NK-92 (cell line): ENCODE measurements around the gene TLK1.

Experiments used
- DNase-seq: peaks from one replicate; lab custom pipeline; 2025; ENCODE audit not compliant: unreplicated experiment; lab: John Stamatoyannopoulos, UW

TLK1 gene

DNA sequence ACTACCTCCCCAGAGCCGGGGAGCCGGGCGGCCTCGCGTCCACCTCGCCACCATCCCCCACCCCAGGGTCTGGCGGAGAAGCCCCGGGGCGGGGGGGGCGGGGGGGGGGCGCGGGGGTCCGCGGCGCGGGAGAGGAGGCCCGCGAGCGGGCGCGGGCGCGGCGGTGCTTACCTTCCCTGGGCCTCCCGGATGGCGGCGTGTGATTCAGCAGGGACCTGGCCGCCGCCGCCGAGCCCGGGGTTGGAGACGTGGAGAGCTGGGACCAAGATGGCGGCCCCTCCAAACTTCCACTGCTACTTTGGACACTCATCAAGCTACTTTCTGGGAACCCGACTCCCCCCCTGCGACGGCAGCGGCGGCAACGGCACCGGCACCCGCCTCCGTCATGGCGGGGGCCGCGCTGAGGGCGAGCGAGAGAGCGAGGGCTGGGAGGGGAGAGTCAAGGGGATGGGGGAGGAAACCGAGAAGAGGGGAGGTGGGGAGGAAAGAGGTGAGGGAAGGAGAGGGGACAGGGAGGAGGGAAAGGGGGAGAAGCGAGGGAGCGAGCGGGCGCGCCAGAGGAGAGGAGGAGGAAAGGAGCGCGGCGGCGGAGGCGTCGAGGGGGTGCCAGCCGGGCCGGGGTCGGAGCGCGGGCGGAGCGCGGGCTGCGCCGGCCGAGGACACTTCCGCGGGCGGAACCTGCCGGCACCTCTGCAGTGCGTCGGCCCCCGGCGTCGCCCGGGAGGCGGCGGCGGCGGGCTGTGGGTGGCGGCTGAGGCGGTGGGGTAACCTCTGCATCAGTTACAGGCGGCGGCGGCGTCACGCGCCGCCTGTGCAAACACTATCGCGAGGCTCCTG is at the start of gene TLK1:
Gene TLK1, minus strand, starts transcription at position 775 of the 837 bp plus-strand sequence. Its CDS starts 465 bp downstream, at position 310.
- DNase-seq, result no peak

DNA sequence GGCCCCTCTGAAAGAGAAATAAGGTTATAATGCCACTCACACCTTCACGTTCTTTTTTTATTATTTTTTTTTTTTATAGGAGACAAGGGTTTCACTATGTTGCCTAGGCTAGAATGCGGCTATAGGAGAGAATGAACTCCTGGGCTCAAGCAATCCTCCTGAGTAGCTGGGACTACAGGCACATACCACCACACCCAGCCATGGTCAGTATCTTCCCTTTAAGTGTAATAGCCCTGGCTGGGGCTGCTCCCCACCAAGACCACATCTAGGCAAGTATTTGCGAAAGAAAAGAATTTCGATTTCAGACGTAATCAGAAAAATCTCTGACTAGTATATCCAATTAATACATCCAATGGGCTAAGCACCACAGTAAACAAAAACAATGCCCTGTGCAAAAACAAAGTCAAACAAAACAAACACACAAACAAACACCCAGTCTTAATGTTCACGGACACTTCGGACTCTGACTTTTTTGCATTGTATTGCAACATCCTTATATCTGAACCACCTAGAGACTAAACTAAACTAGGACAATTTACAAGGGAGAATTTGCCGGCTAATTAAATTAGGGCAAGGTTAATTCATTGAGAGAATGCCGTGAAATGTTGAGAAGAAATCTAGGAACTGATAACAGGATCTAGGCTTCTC is 49.6 kb upstream of the TLK1 start:
- no peak for DNase-seq

- DNase-seq, result no peak
Measured at GRCh38 chr2:171208657-171209056, 48.0 kb upstream of the TLK1 start.

- no peak for DNase-seq
Measured at GRCh38 chr2:171206422-171207115, 45.9 kb upstream of the TLK1 start.

- DNase-seq, result no peak
Measured at GRCh38 chr2:171205551-171205950, 44.9 kb upstream of the TLK1 start.

- DNase-seq, result no peak
Measured at GRCh38 chr2:171201767-171202166, 41.1 kb upstream of the TLK1 start.

DNA sequence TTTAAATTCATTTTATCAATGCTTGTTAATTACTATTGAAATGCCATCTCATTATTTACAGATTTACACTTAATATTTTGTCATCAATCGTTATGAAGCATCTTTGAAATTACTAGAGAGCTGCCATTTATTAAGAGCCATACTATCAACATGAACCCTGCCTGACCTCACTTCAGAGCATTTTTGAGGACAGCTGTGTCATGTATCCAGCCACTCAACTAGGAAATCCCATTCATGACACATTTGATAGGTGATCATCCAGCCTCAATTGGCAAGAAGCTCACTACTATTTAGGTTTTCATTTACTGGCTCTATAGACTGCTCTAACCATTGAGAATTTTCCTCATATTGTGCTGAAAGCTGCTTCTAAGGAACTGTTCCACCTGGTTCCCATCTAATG is 40.6 kb upstream of the TLK1 start:
- DNase-seq, result no peak

GRCh38 chr2:171200469-171200868 is 39.8 kb upstream of the TLK1 start:
- no peak for DNase-seq

- no peak for DNase-seq
Measured at GRCh38 chr2:171191021-171191420, 30.3 kb upstream of the TLK1 start.

DNA sequence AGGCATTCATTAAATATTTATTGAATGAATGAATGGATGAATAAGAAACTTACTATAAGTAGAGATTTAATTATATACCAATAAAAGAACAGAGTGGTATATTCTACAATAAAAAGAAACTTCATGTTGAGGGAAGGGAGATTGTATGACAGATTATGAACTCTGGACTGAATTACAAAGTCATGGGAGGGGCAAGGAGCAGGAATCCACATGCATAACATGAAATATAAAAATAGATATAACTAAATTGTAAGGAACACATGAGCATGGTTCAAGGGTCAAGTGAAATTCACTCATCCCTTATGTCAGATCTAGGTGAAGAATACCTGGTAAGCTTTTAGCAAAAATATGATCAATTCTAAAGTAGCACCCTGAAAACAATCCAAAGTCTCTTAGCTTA is 27.1 kb upstream of the TLK1 start:
- DNase-seq, result no peak

DNA sequence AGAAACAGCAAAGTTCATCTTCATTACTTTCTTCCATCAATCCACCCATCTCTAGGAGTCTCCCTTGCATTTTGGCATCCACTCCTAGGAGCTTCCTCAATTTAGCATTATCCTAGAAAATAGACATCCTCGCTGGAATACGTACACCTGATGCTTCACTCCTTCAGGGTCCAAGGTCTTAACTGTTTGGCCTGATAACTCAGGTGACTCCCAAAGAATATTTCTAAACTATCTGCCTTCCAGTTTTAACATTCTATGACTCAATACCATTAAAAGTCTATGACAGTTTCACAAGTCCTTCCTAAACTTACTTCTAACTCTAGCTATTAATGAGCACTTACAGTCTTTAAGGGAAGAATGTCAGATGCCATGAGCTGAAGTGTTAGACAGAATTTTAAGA is 26.5 kb upstream of the TLK1 start:
- no peak for DNase-seq

DNA sequence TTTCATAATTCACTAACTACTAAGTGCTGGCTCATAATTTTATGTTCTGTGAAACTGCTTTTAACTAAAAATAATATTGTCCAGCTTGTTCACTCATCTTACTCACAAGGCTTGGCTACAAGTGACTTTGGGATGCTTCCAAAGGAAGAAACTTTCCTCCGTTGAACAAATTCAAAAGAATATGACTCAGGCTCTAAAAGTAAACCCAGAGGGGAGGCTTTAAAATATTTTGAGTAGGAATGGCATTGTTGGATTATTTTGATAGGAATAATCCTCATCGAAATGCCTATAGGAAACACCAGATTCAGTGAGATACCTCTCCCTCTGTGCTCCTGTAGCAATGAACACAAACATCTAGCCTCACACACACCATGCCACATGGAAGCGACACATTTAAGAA is 25.2 kb upstream of the TLK1 start:
- DNase-seq, result no peak

- no peak for DNase-seq
Measured at GRCh38 chr2:171185165-171185818, 24.6 kb upstream of the TLK1 start.

- DNase-seq, result no peak
Measured at GRCh38 chr2:171181064-171182049, 20.7 kb upstream of the TLK1 start.

DNA sequence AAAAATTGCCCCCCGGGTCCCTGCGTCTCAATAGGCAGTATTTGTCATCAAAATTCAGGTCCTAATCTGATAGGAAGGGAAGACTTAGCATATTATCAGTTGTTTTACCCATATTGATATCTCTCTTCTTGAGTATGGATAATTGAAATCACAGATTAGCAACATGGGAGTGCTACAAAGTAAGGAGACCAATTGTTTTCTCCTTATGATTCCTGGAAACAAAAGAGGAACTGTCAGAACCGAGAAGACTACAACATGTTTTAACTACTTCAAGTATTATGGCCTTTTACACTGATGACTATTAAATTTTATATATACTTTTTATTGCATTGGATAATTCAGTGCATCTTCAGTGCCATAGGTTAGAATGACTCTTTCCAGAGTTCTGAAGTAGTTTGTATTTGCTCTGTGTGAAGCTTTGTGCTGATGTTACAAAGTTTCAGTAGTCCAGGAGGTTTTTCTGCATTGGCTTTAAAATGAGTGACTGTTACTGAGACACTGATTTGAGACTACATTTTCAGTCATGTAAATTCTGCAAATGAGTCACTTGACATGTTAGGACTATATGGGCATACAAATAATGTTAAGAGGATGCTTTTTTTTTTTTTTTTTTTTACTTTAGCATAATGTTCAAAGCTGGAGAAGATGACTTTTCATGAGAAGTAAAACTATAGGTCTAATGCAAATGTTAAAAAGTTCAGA is 19.7 kb upstream of the TLK1 start:
- DNase-seq, result no peak

DNA sequence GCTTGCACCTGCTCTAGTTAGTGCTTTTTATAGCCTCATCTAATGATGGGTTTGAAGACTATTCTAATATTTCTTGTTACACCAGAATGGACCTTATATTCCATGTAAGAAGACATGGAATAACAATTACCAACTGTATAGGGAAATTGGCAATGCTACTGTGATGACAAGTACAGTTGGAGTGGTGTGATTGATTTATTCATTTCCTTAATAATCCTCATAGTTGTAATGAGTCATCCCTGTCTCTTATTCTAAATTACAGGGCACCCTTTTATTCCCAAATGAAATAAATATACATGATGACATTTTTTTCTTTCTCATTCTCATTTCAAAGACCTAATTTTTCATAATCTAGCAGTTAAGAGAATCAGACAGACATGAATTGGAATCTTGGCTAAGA is 18.3 kb upstream of the TLK1 start:
- no peak for DNase-seq

- no peak for DNase-seq
Measured at GRCh38 chr2:171176516-171176915, 15.8 kb upstream of the TLK1 start.

GRCh38 chr2:171174075-171174474 is 13.4 kb upstream of the TLK1 start:
- no peak for DNase-seq

DNA sequence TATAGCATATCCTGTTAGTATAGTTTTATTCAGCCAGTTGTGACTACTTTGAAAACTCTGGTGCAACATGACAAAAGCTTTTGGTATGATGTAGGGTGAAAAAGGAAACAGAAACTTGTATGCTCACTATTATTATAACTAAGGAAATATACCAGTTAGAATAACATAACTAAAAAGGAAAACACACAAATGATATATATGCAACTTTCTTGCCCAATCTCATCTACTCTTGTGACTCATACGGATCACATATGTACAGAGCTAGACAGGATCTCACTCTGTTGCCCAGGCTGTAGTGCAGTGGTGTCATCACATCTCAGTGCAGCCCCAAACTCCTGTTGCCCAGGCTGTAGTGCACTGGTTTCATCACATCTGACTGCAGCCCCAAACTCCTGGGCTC is 12.4 kb upstream of the TLK1 start:
- DNase-seq, result no peak

DNA sequence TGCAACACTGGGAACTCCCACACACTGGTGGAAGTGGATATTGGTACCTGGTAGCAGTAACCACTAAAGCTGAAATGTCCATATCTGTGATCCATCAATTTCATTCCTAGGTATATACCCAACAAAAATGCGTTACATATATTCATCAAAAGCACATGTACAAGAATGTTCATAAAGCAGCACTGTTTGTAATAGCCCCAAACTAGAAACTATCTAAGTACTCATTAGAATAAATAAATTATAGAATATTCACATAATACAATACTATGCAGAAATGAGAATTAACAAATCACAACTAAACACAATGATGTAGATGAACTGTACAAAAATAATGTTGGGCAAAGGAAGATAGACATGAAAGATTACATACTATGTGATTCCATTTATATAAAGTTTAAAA is 11.1 kb upstream of the TLK1 start:
- no peak for DNase-seq
